Measurements from ENCODE around the gene VILL. TPM values are rescaled to one million over a fixed set of nuclear protein-coding genes. Genes with fewer than 3 reads are reported as not detected.

Gene VILL
- total and polyA plus RNA-seq, 2 donors (not counting 1 experiment from before 2014, with no cell fraction given), result 2.0 to 9.4 TPM

DNA sequence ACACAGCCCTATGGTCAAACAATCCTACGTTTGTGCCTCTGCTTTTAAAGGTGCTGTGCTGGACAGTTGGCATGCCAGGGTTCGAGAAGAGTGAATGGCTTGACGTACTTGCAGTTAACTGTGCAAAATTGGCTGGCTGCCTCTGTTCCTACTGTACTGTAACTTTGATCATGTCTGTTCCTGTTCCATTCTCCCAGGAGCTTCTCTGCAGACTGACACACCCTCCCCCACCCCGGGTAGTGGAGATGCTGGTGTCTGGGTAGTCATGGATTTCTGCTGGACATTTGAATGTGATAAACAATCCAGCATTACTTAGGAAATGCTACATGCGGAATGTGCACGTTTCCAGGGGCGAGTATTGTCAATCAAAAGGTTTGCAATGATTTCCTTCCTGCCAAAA, 6.5 kb upstream of the VILL start:
- peaks cover 4% of the 10 kb centered on the region for H3K36me3 ChIP-seq (ENCODE audit: control insufficient read depth, insufficient read depth, low read length)
- no peaks in the 10 kb centered on the region for H3K27me3 ChIP-seq (ENCODE audit: control insufficient read depth, insufficient read depth, low read length)
- no peaks in the 10 kb centered on the region for H3K9me3 ChIP-seq (ENCODE audit: control insufficient read depth, insufficient read depth, low read depth, low read length)
- H3K9ac ChIP-seq (ENCODE audit: insufficient read depth, low read length), result no peak overlapping the region
- H4K20me1 ChIP-seq (ENCODE audit: control insufficient read depth, extremely low read depth, insufficient read depth, low read length), result no peaks in the 10 kb centered on the region
- H3K4me2 ChIP-seq (ENCODE audit: extremely low read depth, insufficient read depth, low read length), result no peak overlapping the region
- TF ChIP-seq EZH2 (IDR thresholded peaks at IDR 0.05; ENCODE audit: low read length, missing control alignments), result no peak
- TF ChIP-seq, protein P1, sequence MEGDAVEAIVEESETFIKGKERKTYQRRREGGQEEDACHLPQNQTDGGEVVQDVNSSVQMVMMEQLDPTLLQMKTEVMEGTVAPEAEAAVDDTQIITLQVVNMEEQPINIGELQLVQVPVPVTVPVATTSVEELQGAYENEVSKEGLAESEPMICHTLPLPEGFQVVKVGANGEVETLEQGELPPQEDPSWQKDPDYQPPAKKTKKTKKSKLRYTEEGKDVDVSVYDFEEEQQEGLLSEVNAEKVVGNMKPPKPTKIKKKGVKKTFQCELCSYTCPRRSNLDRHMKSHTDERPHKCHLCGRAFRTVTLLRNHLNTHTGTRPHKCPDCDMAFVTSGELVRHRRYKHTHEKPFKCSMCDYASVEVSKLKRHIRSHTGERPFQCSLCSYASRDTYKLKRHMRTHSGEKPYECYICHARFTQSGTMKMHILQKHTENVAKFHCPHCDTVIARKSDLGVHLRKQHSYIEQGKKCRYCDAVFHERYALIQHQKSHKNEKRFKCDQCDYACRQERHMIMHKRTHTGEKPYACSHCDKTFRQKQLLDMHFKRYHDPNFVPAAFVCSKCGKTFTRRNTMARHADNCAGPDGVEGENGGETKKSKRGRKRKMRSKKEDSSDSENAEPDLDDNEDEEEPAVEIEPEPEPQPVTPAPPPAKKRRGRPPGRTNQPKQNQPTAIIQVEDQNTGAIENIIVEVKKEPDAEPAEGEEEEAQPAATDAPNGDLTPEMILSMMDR (conservative IDR thresholded peaks at IDR 0.05 in 1 of 2, IDR thresholded peaks at IDR 0.05 in 1 of 2; ENCODE audit: low read depth in 1 of 2, low read length in 2 of 2), result no peak
- no peaks in the 10 kb centered on the region for H3K4me1 ChIP-seq (ENCODE audit: control insufficient read depth, extremely low read depth, insufficient read depth, low read length)
- no peaks in the 10 kb centered on the region for H3K79me2 ChIP-seq (ENCODE audit: control insufficient read depth, insufficient read depth, low read length)
- DNase-seq (ENCODE audit: low read depth in 2 of 2), result no peak
- no peak overlapping the region for H2AFZ ChIP-seq (ENCODE audit: low read length)
- H3K4me3 ChIP-seq (replicated peaks in 1 of 4; ENCODE audit: control extremely low read depth in 1 of 4, insufficient read depth in 1 of 4, low read depth in 3 of 4, low read length in 4 of 4), result no peak overlapping the region
- H3K27ac ChIP-seq (ENCODE audit: insufficient read depth, low read length), result no peak overlapping the region

- Histone ChIP-seq H3K9ac (ENCODE audit: insufficient read depth, low read length) (no peak overlapping the region), H4K20me1 (ENCODE audit: control insufficient read depth, extremely low read depth, insufficient read depth, low read length) (no peaks in the 10 kb centered on the region), H3K4me3 (replicated peaks in 1 of 4; ENCODE audit: control extremely low read depth in 1 of 4, insufficient read depth in 1 of 4, low read depth in 3 of 4, low read length in 4 of 4) (no peak overlapping the region), H3K9me3 (ENCODE audit: control insufficient read depth, insufficient read depth, low read depth, low read length) (no peaks in the 10 kb centered on the region), H3K27me3 (ENCODE audit: control insufficient read depth, insufficient read depth, low read length) (no peaks in the 10 kb centered on the region), H3K27ac (ENCODE audit: insufficient read depth, low read length) (no peak overlapping the region), H3K36me3 (ENCODE audit: control insufficient read depth, insufficient read depth, low read length) (peaks cover 4% of the 10 kb centered on the region), H3K4me2 (ENCODE audit: extremely low read depth, insufficient read depth, low read length) (no peak overlapping the region), H3K4me1 (ENCODE audit: control insufficient read depth, extremely low read depth, insufficient read depth, low read length) (no peaks in the 10 kb centered on the region), H2AFZ (ENCODE audit: low read length) (no peak overlapping the region), H3K79me2 (ENCODE audit: control insufficient read depth, insufficient read depth, low read length) (no peaks in the 10 kb centered on the region)
- no peak for DNase-seq (ENCODE audit: low read depth in 2 of 2)
- TF ChIP-seq, protein P1 (conservative IDR thresholded peaks at IDR 0.05 in 1 of 2, IDR thresholded peaks at IDR 0.05 in 1 of 2; ENCODE audit: low read depth in 1 of 2, low read length in 2 of 2), result no peak
- no peak for TF ChIP-seq EZH2 (IDR thresholded peaks at IDR 0.05; ENCODE audit: low read length, missing control alignments)
Observed at GRCh38 chr3:37984596-37984995, 6.0 kb upstream of the VILL start.

GRCh38 chr3:37985637-37986320, 4.8 kb upstream of the VILL start:
- Histone ChIP-seq H3K79me2 (ENCODE audit: control insufficient read depth, insufficient read depth, low read length) (no peaks in the 10 kb centered on the region), H3K36me3 (ENCODE audit: control insufficient read depth, insufficient read depth, low read length) (peaks cover 1% of the 10 kb centered on the region), H3K4me3 (replicated peaks in 1 of 4; ENCODE audit: control extremely low read depth in 1 of 4, insufficient read depth in 1 of 4, low read depth in 3 of 4, low read length in 4 of 4) (no peak overlapping the region), H3K9me3 (ENCODE audit: control insufficient read depth, insufficient read depth, low read depth, low read length) (no peaks in the 10 kb centered on the region), H3K27ac (ENCODE audit: insufficient read depth, low read length) (no peak overlapping the region), H3K9ac (ENCODE audit: insufficient read depth, low read length) (no peak overlapping the region), H4K20me1 (ENCODE audit: control insufficient read depth, extremely low read depth, insufficient read depth, low read length) (no peaks in the 10 kb centered on the region), H3K27me3 (ENCODE audit: control insufficient read depth, insufficient read depth, low read length) (no peaks in the 10 kb centered on the region), H3K4me1 (ENCODE audit: control insufficient read depth, extremely low read depth, insufficient read depth, low read length) (no peaks in the 10 kb centered on the region), H2AFZ (ENCODE audit: low read length) (no peak overlapping the region), H3K4me2 (ENCODE audit: extremely low read depth, insufficient read depth, low read length) (no peak overlapping the region)
- DNase-seq (ENCODE audit: low read depth in 2 of 2), result peak in 1 of 2 donors; percentile 36
- no peak for TF ChIP-seq EZH2 (IDR thresholded peaks at IDR 0.05; ENCODE audit: low read length, missing control alignments)
- TF ChIP-seq, protein P1 (conservative IDR thresholded peaks at IDR 0.05 in 1 of 2, IDR thresholded peaks at IDR 0.05 in 1 of 2; ENCODE audit: low read depth in 1 of 2, low read length in 2 of 2), result peak; percentile 5 to 11

Measured in fibroblast of lung (primary cell).